ENCODE data around the gene MAL. TPM values are rescaled to one million over a fixed set of nuclear protein-coding genes. Genes with fewer than 3 reads are reported as not detected.

Gene MAL
- total and polyA plus RNA-seq, 2 of the 8 experiments (the other 6 are each of a cell fraction or from before 2014, with no cell fraction given): not detected

DNA sequence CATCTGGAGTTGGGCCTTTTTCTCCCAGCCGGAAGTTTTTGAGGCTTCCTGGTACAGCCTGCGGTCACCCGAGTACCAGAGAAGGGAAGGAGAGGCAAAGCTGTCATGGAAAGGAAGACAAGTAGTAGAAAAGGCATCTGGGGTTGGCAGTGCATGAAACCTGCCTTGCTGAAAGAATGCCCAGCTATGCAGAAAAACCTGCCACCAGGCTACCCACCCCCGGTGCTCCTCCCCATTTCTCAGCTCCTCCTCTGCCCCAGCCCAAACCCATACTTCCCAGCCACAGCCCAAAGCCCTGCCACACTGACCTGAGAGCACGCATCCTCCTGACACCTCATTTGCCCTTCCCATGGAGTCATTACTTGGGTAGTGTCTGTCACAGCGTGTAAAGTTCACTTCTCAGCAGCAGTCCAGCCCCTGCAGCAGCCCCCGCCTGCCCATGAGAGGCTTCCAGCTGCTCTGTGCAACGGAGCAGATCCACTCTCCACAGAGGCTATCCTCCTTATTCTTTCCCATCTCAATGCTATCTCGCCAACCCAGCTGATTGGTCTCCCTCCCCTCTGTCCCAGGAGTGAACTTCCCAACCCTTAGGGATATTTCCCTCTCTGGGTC, 40.4 kb upstream of the MAL start:
- no peak overlapping the region for H3K23ac ChIP-seq (ENCODE audit: insufficient read length)
- DNase-seq (ENCODE audit: low read depth in 1 of 2, low spot score in 2 of 2) (no peak), FAIRE-seq (no peak)
- H4K91ac ChIP-seq (replicated peaks; ENCODE audit: insufficient read length, low read length): no peak overlapping the region
- no peak overlapping the region for H3K4me3 ChIP-seq (ENCODE audit: extremely low read depth in 1 of 4, insufficient read depth in 2 of 4, low read depth in 3 of 4, low read length in 4 of 4)
- H3K9ac ChIP-seq (replicated peaks in 1 of 4; ENCODE audit: extremely low read depth in 1 of 4, low read depth in 3 of 4, low read length in 3 of 4): no peak overlapping the region
- WGBS, 2 experiments (ENCODE audit: extremely low coverage in 1 of 2, insufficient coverage in 1 of 2, insufficient read length in 1 of 2, insufficient replicate concordance in 2 of 2, low coverage in 1 of 2, low lambda C conversion rate in 2 of 2, missing lambda C conversion rate in 1 of 2): 76% methylated on average over 9 of the region's 9 CpGs; no CpG with 5 or more reads in 1 of the 2 experiments
- H2AFZ ChIP-seq (ENCODE audit: low read length): no peak overlapping the region
- no peak overlapping the region for H3K4me2 ChIP-seq (ENCODE audit: insufficient read depth in 1 of 2, low read depth in 2 of 2, low read length in 2 of 2)
- H2BK120ac ChIP-seq (replicated peaks; ENCODE audit: low read depth, low read length): no peak overlapping the region
- H4K20me1 ChIP-seq (replicated peaks in 1 of 2; ENCODE audit: control insufficient read depth in 1 of 2, insufficient read depth in 2 of 2, low read length in 2 of 2): no peaks in the 10 kb centered on the region
- no peak overlapping the region for H4K8ac ChIP-seq (ENCODE audit: extremely low read depth, insufficient read depth, low read length)
- peaks cover 72 to 94% of the 10 kb centered on the region in 2 experiments for H3K9me3 ChIP-seq (ENCODE audit: insufficient read depth in 2 of 2, low read depth in 1 of 2, low read length in 1 of 2)
- no peaks in the 10 kb centered on the region for H3K4me1 ChIP-seq (replicated peaks in 1 of 4; ENCODE audit: control insufficient read depth in 3 of 4, insufficient read depth in 4 of 4, low read length in 3 of 4)
- H3K23me2 ChIP-seq (ENCODE audit: low read depth, low read length): no peaks in the 10 kb centered on the region
- H3K18ac ChIP-seq (ENCODE audit: extremely low read depth, low read length): no peak overlapping the region
- ChIA-PET POLR2A (ENCODE audit: partially characterized antibody) (no interaction called here), CTCF (ENCODE audit: partially characterized antibody) (no interaction called here)
- no peak for TF ChIP-seq SIX5 (IDR thresholded peaks at IDR 0.05; ENCODE audit: low read depth, low read length)
- no peak for TF ChIP-seq SUZ12 (IDR thresholded peaks at IDR 0.05; ENCODE audit: low read length)
- TF ChIP-seq SIN3A (conservative IDR thresholded peaks at IDR 0.05 in 1 of 2, IDR thresholded peaks at IDR 0.05 in 1 of 2; ENCODE audit: low read depth in 1 of 2, low read length in 2 of 2): no peak
- TF ChIP-seq, protein P1, sequence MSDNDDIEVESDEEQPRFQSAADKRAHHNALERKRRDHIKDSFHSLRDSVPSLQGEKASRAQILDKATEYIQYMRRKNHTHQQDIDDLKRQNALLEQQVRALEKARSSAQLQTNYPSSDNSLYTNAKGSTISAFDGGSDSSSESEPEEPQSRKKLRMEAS (IDR thresholded peaks at IDR 0.05): no peak
- H4K5ac ChIP-seq (ENCODE audit: insufficient read length, low read depth, low read length): no peak overlapping the region
- H3K79me2 ChIP-seq (ENCODE audit: control insufficient read depth in 1 of 2, insufficient read depth in 2 of 2, low read length in 2 of 2): no peaks in the 10 kb centered on the region
- no peak overlapping the region for H2BK12ac ChIP-seq (ENCODE audit: low read depth, low read length)
- no peak overlapping the region for H3K4ac ChIP-seq (replicated peaks; ENCODE audit: insufficient read length, low read depth, low read length)
- H2BK5ac ChIP-seq (ENCODE audit: low read depth, low read length): no peak overlapping the region
- no peak overlapping the region for H3K27ac ChIP-seq (ENCODE audit: low read depth, low read length)
- H2BK15ac ChIP-seq (ENCODE audit: low read length): no peak overlapping the region
- no peak overlapping the region for H3K14ac ChIP-seq (ENCODE audit: insufficient read length)
- H3K27me3 ChIP-seq (replicated peaks in 1 of 4; ENCODE audit: control insufficient read depth in 3 of 4, extremely low read depth in 1 of 4, insufficient read depth in 3 of 4, low read length in 3 of 4): no peaks in the 10 kb centered on the region; a peak in 1 of 7 replicates
- no peak overlapping the region for H3K56ac ChIP-seq (replicated peaks; ENCODE audit: insufficient read length, low read depth, low read length)
- H2BK20ac ChIP-seq (ENCODE audit: low read length): no peak overlapping the region
- H2AK5ac ChIP-seq (ENCODE audit: low read depth, low read length): no peak overlapping the region
- no peaks in the 10 kb centered on the region for H3K79me1 ChIP-seq (ENCODE audit: low read depth, low read length)
- no peaks in the 10 kb centered on the region for H3K36me3 ChIP-seq (ENCODE audit: control insufficient read depth in 2 of 4, insufficient read depth in 4 of 4, low read length in 3 of 4)

Data from H1 (cell line).